GM18511 (cell line): ENCODE data around the gene TMEM238.
"Not testable (repeated sequence)": the region's sequence is repeated elsewhere in the genome, so short reads cannot be mapped to it uniquely, and the experiment has no call there.

Experiments
- ATAC-seq: cut with Tn5 transposase; IDR thresholded peaks from one replicate; pipeline ENCODE4 v1.9.1; 2021; ENCODE audit warnings: mild to moderate bottlenecking, moderate library complexity; ENCODE audit not compliant: unreplicated experiment

The TMEM238 gene, protein sequence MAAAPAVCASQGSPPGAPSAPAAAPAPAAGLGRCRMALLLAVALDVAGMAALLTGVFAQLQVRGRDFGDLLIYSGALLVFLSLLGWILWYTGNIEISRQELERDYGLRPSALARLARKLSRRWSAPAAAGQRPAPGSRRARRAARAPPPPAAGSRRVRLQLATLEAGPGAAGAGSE

DNA sequence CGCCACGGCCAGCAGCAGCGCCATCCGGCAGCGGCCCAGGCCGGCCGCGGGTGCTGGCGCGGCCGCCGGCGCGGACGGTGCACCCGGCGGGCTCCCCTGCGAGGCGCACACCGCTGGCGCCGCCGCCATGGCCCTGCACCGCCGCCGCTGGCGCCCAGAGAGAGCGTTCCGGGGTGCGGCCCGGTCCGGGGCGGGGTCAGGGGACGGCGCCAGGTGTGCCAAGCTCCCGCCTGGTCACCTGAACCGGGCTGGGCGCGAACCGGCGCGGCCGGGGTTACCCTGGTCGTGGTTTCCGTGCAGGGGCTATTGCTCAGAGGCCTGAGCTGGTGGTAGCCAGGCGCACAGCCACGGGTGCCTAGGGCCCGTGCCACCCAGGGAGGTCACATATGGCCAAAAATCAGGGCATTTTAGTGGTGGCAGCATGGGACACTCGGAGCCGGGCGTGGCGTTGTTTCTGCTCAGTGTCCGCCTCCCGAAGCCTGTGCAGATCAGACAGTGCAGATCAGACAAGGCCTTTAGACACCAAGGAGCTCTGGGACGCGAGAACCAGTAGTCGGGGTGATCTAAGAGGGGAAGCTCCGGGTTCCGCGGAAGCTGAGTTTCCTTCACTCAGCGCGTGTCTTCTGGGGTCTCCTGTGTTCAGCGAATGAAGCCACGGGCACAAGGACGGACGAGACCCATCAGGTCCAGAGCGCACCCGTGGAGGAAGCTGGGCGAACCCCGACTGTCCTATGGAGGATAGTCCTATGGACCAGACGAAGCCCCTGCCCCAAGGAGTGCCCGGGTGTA, at the start of gene TMEM238:
Gene TMEM238 (minus strand): TSS at position 162 of the 789 bp plus-strand sequence. CDS start 33 bp downstream, at position 129.
- ATAC-seq, result no peak

DNA sequence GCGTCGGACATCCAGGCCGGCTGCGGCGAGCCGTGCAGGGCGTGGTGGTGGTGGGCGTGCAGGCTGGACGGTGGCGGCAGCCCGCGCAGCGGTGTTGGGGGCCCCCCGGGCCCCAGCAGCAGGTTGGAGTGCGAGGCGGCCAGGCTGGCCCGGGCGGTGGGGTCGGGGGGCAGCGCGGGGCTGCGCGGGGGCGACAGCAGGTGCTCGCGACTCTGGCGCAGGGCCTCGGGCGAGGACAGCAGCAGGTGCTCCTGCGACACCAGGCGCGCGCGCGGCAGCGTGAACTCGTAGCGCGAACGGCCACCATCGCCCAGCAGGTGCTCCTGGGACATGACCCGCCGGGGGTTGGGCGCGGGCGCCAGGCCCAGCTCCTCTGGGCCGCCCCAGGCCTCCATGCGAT, 49.2 kb upstream of the TMEM238 start:
- no peak for ATAC-seq

DNA sequence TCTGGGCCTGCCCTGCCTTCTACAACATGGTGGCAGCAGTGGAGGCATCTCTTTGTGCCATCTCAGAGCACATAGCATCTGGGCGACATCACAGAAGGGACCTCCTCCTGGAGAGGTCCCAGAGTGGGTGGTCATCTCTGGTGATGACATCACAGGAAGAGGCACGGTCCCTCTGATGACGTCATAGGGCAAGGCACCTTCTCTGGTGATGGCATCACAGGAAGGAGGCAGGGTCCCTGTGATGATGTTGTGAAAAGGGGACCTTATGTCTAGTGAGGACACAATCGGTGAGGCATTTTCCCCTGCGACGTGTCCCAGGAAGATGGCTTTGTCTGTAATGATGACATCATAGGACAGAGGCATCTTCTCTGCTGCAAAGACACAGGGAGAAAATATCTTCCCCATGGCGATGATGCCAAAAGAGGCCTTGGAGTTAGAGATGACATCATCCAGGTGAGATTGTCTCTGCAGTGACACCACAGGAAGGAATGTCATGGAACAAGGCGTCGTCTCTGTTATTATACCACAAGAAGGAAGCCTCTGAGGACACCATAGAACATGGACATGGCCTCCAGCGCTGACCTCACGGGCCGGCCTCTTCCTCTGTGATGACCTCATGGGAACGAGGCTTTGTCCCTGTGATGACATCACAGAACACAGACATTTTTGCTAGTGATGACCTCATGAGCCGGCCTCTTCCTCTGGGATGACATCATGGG, 48.3 kb upstream of the TMEM238 start:
- ATAC-seq, result no peak

DNA sequence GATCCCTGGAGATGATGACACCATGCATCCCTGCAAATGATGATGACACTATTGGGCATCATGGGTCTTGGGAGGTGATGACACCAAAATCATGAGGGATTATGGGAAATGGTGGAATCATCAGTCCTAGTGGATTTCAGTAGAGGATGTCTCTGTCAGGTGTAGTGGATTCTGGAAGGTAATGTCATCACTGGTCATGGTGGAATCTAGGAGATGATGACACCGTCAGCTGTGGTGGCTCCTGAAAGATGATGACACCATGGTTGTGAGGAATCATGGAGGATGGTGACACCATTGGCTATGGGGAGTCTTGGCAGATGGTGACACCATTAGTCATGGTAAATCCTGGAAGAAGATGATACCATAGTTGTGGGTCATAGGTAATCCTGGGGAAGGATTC, 47.1 kb upstream of the TMEM238 start:
- no peak for ATAC-seq

DNA sequence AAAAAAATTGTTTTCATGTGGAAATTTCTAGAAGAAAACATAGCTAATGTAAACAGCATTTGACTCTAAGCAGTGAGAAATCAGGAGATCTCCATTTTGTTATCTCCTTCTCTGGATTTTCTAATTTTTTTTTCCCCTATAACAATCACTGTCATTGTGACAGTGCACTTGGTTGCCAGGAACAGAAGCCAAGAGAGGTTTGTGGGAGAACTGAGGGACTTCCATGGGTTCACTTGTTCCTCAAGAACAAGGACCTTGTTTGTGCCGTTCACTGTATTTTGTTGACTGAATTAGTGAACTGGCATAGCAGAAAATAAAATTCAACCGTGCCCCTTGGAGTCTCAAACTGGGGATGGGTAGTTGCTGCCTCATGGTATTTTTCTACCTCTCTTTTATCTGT, 42.0 kb upstream of the TMEM238 start:
- ATAC-seq, result no peak

DNA sequence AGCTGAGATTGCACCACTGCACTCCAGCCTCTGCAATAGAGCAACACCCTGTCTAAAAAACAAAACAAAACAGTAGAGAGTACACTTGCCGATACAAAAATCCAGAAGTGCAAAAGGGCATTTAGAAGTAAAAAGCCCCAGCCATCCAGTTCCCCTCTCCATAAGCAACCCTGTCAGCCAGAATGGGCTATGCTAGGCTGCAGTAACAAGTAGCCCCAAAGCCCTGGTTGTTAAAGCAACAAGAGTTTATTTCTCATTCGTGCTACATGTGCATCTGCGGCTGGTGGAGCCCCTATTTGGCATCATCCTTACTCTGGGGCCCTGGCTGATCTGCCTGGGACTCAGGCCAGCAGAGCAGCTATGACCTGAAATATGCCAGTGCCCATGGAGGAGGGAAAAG, 40.4 kb upstream of the TMEM238 start:
- ATAC-seq, result no peak

DNA sequence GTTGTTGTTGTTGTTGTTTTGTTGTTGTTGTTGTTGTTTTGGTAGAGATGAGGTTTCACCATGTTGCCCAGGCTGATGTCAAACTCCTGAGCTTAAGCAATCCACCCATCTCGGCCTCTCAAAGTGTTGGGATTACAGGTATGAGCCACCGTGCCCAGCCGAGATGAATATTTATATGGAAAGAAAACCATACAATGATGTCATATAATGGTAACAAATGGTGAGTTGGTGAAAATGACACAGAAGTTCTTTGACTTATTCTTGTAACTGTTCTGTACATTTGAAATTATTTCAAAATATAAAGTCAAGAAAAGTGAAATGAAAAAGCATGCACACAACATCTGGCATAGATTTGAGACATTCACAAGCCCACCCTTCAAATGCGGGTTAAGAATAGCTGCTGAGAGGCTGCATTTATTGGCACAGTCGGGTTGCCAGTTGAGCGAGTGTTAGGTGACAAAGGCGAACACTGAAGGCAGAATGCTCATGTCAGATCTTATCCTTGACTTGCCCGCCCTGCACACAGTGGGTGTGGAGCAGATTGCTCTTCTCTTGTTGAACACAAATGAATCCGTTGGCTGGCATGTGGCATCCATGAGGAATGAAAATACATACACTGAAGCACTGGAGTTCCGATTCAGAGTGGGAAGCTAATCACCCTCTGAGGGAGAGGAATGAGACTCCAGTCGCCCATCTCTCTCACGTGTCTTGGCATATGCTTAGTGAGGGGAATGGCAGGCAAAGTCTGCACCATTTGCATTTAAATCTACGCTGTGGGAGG, 39.3 kb upstream of the TMEM238 start:
- no peak for ATAC-seq

DNA sequence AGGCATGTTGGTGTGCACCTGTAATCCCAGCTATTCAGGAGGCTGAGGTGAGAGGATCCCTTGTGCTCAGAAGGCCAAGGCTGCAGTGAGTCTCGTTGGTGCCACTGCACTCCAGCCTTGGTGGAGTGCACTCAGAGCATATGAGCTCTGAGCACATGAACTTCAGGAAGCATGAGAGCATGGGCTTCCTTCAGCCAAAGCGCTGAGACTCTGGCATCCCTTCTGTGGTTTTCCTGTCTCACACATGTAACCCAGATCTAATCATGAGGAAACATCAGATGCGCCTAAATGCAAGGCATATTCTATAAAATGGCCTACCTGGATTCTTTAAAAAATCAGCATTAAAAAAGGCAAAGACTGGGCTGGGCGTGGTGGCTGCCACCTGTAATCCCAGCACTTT, 37.2 kb upstream of the TMEM238 start:
- ATAC-seq, result not testable (repeated sequence)

DNA sequence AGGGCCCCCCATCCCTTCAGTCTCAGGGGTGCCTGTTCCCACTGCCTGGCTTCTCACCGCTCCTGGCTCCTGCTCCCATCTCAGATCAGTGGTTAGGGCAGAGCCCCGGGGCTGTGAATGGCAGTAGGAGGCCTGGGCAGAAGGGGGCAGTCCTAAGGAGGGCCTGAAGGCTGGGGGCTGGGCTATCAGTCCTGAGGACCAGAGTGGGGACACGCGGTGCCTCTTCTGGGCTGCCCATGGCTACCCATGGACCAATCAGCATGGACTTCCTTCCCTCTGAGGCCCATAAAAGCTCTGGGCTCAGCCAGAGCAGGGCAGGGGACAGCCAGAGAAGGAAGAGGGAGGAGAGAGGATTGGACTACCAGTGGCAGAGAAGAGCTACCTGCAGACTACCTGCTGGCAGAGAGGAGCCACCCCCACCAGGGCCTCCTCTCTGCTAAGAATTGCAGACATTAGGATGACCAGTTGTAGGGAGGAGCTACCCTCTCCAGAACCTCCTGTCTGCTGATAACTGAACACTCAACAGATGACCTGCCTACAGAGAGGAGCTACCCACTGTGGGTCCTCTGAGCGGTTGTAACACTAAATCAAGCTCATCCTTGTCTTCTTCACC, 35.6 kb upstream of the TMEM238 start:
- ATAC-seq, result no peak

DNA sequence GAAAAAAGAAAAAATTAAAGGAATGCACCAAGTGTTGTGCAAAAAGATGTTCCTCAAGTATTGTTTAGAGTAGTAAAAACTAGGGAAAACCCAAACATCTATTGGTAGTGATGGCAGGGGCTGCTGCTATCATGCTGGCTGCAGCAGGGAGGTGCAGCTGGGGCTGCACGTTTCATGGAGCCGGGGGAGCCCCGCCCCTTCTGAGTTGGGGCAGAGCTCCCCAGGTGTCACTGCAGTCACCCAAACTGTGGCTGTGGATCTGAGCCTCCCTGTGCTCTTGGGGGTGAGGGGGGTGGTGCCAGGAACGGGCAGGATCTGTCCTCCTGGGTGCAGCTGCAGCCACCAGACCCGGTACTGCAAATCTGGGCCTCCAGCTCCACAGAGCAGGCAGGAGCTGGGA, 35.0 kb upstream of the TMEM238 start:
- ATAC-seq, result no peak

DNA sequence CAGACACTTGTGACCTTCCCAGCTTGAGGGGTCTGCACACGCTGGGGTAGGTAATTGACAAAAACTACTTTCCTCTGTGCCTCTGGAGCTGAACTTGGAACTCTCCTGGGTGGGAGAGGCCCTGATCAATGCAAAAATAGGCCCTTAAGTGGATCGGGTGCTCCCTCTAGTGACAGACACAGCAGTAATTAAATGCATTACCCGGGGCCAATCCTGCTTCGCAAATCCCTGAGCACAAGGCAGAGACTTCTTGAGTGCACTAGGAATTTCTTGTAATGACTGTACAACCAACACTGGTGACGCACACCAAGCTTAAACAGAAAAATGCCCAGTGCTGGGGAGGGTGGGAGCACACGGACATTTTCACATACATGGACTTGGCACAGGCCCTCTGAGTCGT, 34.1 kb upstream of the TMEM238 start:
- ATAC-seq, result no peak

DNA sequence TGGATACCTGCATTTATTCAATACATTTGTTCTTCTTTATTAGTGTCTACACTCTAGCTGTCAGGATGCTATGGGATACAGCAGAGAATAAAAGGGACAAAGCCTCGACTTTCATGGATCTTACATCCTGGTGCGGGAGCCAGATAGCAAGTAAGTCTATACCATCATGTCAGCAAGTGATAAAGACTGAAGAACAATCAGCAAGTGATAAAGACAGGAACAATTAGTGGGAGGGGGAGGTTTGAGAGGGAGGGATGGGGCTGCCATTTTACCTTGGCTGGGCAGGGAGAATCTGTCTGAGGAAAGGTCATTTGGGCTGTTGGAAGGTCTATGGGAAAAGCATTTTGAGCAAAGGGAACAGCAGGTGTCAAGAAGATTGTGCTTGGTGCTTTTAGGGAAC, 26.1 kb upstream of the TMEM238 start:
- no peak for ATAC-seq

DNA sequence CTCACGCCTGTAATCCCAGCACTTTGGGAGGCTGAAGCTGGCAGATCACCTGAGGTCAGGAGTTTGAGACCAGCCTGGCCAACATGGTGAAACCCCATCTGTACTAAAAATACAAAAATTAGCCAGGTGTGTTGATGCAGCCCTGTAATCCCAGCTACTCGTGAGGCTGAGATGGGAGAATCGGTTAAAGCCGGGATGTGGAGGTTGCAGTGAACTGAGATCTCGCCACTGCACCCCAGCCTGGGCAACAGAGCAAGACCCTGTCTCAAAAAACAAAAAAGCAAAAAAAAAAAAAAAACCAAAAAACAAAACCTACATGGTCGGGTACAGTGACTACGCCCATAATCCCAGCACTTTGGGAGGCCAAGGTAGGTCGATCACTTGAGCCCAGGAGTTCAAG, 25.1 kb upstream of the TMEM238 start:
- ATAC-seq, result not testable (repeated sequence)

DNA sequence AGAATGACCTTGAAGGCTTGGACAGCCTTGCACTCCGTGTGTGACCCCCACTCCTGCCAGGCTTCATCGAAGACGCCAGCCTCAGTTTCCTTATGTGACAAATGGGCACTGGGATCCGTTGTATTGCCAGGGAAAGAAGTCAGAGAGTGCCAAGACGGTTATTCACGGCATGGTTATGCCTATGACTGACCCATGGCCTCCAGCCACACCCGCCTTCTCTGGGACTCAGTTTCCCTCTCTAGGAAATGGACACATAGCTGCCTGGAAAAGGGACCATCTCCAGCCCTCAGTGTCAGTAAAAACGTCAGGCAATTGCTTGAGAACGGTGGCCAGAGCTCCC, 24.4 kb upstream of the TMEM238 start:
- no peak for ATAC-seq

DNA sequence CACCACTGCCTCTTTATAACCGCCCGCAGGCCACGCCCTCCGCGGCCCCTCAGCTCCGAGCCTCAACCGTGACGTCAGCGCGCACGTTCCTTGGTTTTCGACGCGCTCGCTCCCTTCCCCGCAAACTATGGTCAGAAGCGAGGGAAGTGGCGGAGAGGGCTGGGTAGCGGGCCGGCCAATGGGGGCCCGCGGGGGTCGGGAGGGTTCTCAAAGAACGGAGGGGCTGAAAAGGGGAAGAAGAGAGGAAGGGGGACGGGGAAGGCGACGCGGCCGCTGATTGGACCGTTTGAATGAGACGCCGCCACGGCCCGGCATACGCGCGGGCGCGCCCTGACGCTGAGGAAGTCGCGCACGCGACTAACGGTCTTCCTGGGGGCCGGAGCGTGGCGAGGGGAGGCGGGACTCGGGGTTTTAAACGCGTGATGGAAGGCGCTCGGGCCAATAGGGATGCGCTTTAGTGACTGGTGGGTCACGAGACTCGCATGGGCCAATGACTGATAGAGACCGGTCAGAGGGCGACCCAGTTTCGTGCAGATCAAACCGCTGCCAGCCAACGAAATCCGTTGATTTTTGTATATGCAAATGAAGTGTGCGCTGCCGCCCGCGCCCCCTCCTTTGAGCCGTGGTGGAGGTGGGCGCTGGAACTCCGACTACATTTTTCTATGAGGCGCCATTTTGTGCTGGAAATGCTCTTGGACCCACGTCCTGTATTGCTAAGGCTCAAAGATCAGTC, 23.9 kb upstream of the TMEM238 start:
- ATAC-seq, result peak; percentile 89

DNA sequence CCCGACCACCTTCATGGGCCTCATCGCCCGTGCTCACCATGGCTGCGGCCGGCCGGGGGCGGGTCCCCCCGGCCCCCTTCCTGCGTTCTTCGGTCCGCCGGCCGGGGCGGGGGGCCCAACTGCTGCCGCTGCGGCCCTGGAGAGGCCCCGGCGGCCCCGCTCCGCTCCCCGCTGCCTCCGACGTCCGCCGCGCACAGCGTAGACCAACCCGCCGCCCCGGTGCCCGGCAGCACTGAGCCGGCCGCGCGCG, 23.4 kb upstream of the TMEM238 start, which contains the start of gene UBE2S:
Gene UBE2S (minus strand): TSS at position 239 of the 250 bp plus-strand sequence. CDS start 199 bp downstream, at position 40.
- ATAC-seq, result not testable (repeated sequence)

DNA sequence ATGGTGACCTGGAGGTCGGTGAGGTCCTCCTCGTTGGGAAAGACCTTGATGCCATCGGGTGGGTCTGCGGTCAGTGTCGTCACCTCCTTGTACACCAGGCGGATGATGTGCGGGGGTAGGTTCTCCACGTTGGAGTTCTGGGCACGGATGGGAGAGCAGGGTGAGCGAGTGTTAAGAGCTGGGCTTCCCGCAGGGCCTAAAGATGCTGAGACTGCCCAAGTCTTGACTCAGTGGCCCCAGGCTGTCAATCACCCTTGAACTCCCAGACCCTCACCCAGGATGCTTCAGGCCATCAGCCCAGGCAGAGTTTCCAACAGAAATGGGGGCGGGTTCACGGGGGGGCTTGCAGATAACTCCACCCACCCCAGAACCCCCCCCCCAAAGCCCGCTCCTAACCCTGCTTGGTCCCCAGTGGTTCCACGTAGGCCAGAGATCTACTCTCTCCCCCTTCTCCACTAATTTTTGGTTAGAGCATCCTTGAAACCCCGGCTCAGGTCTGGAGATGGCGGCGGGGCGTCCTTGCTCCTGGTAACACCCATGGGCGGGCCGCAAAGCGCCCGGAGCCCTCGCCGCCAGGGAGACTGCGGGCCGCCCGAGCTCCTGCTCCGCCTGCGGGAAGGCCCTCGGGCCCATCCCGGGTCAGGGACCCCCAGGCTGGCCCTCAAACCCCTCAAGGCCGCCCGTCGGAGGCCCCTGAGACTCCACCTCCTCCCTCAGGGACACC, 22.9 kb upstream of the TMEM238 start:
- peak; percentile 4 for ATAC-seq

DNA sequence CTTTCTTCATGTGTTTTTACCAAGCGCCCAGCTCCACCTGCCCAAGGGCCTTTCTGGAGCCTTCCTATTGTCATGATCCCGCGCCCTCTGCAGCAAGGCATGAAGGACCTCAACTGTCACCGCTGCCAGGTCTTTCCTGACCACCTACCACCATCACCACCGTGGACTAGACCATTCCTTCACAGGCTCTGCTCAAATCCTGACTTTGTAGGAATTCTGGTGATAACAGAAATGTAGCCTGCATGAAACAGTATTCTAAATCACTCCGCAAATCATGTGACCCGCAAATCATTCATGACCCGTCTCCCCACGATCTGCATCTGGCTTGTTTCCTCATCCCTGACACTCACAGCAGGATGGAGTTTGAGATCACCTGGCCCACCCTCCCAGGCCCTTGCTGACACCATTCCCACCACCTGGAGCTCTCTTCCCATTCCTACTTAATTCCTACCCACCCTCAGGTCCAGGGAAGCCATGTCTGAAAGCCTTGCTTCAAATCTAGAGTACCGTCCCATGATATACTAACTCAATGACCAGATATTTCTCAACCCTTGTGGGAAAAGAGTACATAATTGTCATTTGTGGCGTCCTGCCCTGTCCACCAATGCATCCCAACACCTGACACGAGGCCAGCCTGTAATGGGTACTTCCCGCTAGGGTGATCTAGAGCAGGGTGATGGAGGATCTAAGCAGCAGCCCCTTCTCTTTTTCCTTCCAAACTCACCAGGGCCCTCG, 22.2 kb upstream of the TMEM238 start:
- no peak for ATAC-seq

DNA sequence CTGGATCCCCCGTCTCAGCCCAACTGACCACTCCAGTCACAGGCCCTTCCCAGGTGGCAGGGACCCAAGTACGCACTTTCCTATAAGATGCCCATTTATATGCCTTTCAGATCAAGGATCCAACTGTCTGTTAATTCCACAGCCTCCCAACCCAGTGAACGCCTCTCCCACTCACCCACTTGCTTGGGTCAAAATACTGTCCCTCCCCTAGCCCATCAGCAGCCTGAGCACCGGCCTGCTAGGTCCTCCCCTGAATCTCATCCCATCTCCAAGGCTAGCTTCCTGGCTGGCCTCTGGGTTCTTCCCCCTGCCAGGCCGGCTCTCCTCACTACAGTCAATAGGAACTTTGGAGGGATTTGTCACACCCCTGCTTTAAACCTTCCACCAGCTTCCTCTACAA, 21.5 kb upstream of the TMEM238 start:
- ATAC-seq, result no peak
